B cell (primary cell): ENCODE results near the gene FABP2.
"Not testable (repeated sequence)": the region's sequence is repeated elsewhere in the genome, so short reads cannot be mapped to it uniquely, and the experiment has no call there.

Source experiments
- EZH2 ChIP-seq: IDR thresholded peaks from 2 replicates; pipeline ENCODE4 v1.6.1; 2012; ENCODE audit warnings: borderline replicate concordance, low read depth, mild to moderate bottlenecking, moderate library complexity, low read length; ENCODE audit not compliant: insufficient read depth, poor library complexity, severe bottlenecking
- TF ChIP-seq, protein P1 (sequence below): fragments of 200-600 bp; IDR thresholded peaks from one replicate; pipeline ENCODE4 v1.8.0; 2022; ENCODE audit warnings: antibody characterized with exemption, mild to moderate bottlenecking

DNA sequence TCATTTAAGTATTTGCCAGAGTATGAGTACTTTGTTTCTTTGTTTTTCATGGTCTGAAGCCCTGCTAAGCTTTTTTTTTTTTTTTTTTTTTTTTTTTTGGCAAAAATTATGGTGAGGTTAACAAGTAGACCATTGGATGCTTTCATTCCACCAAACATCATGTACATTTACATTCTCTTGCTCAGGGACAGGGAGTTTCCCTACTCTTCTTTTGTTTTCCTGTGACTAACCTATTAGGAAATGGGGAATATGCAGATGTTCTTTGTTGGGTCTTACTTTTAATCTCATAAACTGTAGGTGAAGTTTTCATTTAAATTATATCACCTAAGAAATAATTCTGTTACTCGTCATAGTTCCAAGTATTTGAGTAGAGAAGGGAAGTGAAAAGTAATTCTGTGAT is 26.2 kb upstream of the FABP2 start:
- TF ChIP-seq, protein P1, sequence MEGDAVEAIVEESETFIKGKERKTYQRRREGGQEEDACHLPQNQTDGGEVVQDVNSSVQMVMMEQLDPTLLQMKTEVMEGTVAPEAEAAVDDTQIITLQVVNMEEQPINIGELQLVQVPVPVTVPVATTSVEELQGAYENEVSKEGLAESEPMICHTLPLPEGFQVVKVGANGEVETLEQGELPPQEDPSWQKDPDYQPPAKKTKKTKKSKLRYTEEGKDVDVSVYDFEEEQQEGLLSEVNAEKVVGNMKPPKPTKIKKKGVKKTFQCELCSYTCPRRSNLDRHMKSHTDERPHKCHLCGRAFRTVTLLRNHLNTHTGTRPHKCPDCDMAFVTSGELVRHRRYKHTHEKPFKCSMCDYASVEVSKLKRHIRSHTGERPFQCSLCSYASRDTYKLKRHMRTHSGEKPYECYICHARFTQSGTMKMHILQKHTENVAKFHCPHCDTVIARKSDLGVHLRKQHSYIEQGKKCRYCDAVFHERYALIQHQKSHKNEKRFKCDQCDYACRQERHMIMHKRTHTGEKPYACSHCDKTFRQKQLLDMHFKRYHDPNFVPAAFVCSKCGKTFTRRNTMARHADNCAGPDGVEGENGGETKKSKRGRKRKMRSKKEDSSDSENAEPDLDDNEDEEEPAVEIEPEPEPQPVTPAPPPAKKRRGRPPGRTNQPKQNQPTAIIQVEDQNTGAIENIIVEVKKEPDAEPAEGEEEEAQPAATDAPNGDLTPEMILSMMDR = not testable (repeated sequence)
- not testable (repeated sequence) for TF ChIP-seq EZH2
